Measurements from ENCODE around the gene HDAC5. TPM values are rescaled to one million over a fixed set of nuclear protein-coding genes. Genes with fewer than 3 reads are reported as not detected.

HDAC5 gene
- polyA plus RNA-seq, 4 donors = 10.1 to 39.9 (median 17.3) TPM

GRCh38 chr17:44079877-44080821 is 43.3 kb downstream of the HDAC5 start:
- WGBS, 3 donors = 84 to 88% (median 85%) methylated on average over 18 of the region's 18 CpGs
- FAIRE-seq = no peak
- peaks cover 3 to 93% (median 6%) of the 10 kb centered on the region in 3 donors for H3K36me3 ChIP-seq (ENCODE audit: control insufficient read depth in 3 of 3, insufficient read depth in 2 of 3, low read depth in 1 of 3, low read length in 3 of 3)

GRCh38 chr17:44078412-44078811 is 45.0 kb downstream of the HDAC5 start:
- Histone ChIP-seq H3K4me3 (ENCODE audit: low read depth in 1 of 3, low read length in 3 of 3) (no peak overlapping the region), H3K9me3 (ENCODE audit: control insufficient read depth in 2 of 2, insufficient read depth in 1 of 2, low read depth in 1 of 2, low read length in 1 of 2) (no peaks in the 10 kb centered on the region), H3K4me1 (ENCODE audit: control insufficient read depth in 3 of 3, insufficient read depth in 2 of 3, low read depth in 1 of 3, low read length in 2 of 3) (no peaks in the 10 kb centered on the region), H3K27me3 (ENCODE audit: control insufficient read depth in 3 of 3, insufficient read depth in 3 of 3, low read length in 3 of 3) (no peaks in the 10 kb centered on the region), H3K27ac (ENCODE audit: low read depth in 1 of 3, low read length in 2 of 3) (no peak overlapping the region), H3K36me3 (ENCODE audit: control insufficient read depth in 3 of 3, insufficient read depth in 2 of 3, low read depth in 1 of 3, low read length in 3 of 3) (peaks cover 3 to 93% (median 5%) of the 10 kb centered on the region in 3 donors)
- 92 to 93% (median 93%) methylated on average over 19 of the region's 19 CpGs for WGBS, 3 donors
- FAIRE-seq (no peak), DNase-seq (no peak)

More at GRCh38 chr17:44079877-44080821, 43.3 kb downstream of the HDAC5 start:
- Histone ChIP-seq H3K27ac (ENCODE audit: low read depth in 1 of 3, low read length in 2 of 3) (no peak overlapping the region), H3K4me1 (ENCODE audit: control insufficient read depth in 3 of 3, insufficient read depth in 2 of 3, low read depth in 1 of 3, low read length in 2 of 3) (no peaks in the 10 kb centered on the region), H3K4me3 (ENCODE audit: low read depth in 1 of 3, low read length in 3 of 3) (no peak overlapping the region), H3K9me3 (ENCODE audit: control insufficient read depth in 2 of 2, insufficient read depth in 1 of 2, low read depth in 1 of 2, low read length in 1 of 2) (no peaks in the 10 kb centered on the region), H3K27me3 (ENCODE audit: control insufficient read depth in 3 of 3, insufficient read depth in 3 of 3, low read length in 3 of 3) (no peaks in the 10 kb centered on the region)
- DNase-seq = no peak

- H3K27ac ChIP-seq (ENCODE audit: low read depth in 1 of 3, low read length in 2 of 3) = no peak overlapping the region
- WGBS, 3 donors = 62 to 76% (median 71%) methylated on average over 3 to 4 of the region's 4 CpGs
- DNase-seq (no peak), FAIRE-seq (no peak)
- H3K4me3 ChIP-seq (ENCODE audit: low read depth in 1 of 3, low read length in 3 of 3) = no peak overlapping the region
- H3K36me3 ChIP-seq (ENCODE audit: control insufficient read depth in 3 of 3, insufficient read depth in 2 of 3, low read depth in 1 of 3, low read length in 3 of 3) = peaks cover 3 to 92% (median 4%) of the 10 kb centered on the region in 3 donors
- no peaks in the 10 kb centered on the region for H3K27me3 ChIP-seq (ENCODE audit: control insufficient read depth in 3 of 3, insufficient read depth in 3 of 3, low read length in 3 of 3)
- H3K9me3 ChIP-seq (ENCODE audit: control insufficient read depth in 2 of 2, insufficient read depth in 1 of 2, low read depth in 1 of 2, low read length in 1 of 2) = no peaks in the 10 kb centered on the region
- no peaks in the 10 kb centered on the region for H3K4me1 ChIP-seq (ENCODE audit: control insufficient read depth in 3 of 3, insufficient read depth in 2 of 3, low read depth in 1 of 3, low read length in 2 of 3)
Measured at GRCh38 chr17:44077595-44077909, 45.9 kb downstream of the HDAC5 start.

GRCh38 chr17:44076716-44077594 is 46.5 kb downstream of the HDAC5 start:
- Histone ChIP-seq H3K27ac (ENCODE audit: low read depth in 1 of 3, low read length in 2 of 3) (no peak overlapping the region), H3K4me3 (ENCODE audit: low read depth in 1 of 3, low read length in 3 of 3) (no peak overlapping the region), H3K27me3 (ENCODE audit: control insufficient read depth in 3 of 3, insufficient read depth in 3 of 3, low read length in 3 of 3) (no peaks in the 10 kb centered on the region), H3K4me1 (ENCODE audit: control insufficient read depth in 3 of 3, insufficient read depth in 2 of 3, low read depth in 1 of 3, low read length in 2 of 3) (peaks cover 0 to 2% (median 0%) of the 10 kb centered on the region in 3 donors), H3K36me3 (ENCODE audit: control insufficient read depth in 3 of 3, insufficient read depth in 2 of 3, low read depth in 1 of 3, low read length in 3 of 3) (peaks cover 3 to 86% (median 4%) of the 10 kb centered on the region in 3 donors), H3K9me3 (ENCODE audit: control insufficient read depth in 2 of 2, insufficient read depth in 1 of 2, low read depth in 1 of 2, low read length in 1 of 2) (no peaks in the 10 kb centered on the region)
- DNase-seq (no peak), FAIRE-seq (no peak)
- 72 to 82% (median 78%) methylated on average over 6 of the region's 6 CpGs for WGBS, 3 donors

GRCh38 chr17:44075598-44076293 is 47.7 kb downstream of the HDAC5 start:
- DNase-seq (no peak), FAIRE-seq (no peak)
- Histone ChIP-seq H3K36me3 (ENCODE audit: control insufficient read depth in 3 of 3, insufficient read depth in 2 of 3, low read depth in 1 of 3, low read length in 3 of 3) (peaks cover 3 to 77% (median 4%) of the 10 kb centered on the region in 3 donors), H3K27me3 (ENCODE audit: control insufficient read depth in 3 of 3, insufficient read depth in 3 of 3, low read length in 3 of 3) (no peaks in the 10 kb centered on the region), H3K4me3 (ENCODE audit: low read depth in 1 of 3, low read length in 3 of 3) (no peak overlapping the region), H3K9me3 (ENCODE audit: control insufficient read depth in 2 of 2, insufficient read depth in 1 of 2, low read depth in 1 of 2, low read length in 1 of 2) (no peaks in the 10 kb centered on the region), H3K4me1 (ENCODE audit: control insufficient read depth in 3 of 3, insufficient read depth in 2 of 3, low read depth in 1 of 3, low read length in 2 of 3) (peaks cover 0 to 8% (median 0%) of the 10 kb centered on the region in 3 donors), H3K27ac (ENCODE audit: low read depth in 1 of 3, low read length in 2 of 3) (no peak overlapping the region)
- 84 to 94% (median 86%) methylated on average over 10 of the region's 10 CpGs for WGBS, 3 donors

- no peak for DNase-seq
- H3K36me3 ChIP-seq (ENCODE audit: control insufficient read depth in 3 of 3, insufficient read depth in 2 of 3, low read depth in 1 of 3, low read length in 3 of 3) = peaks cover 0 to 69% (median 4%) of the 10 kb centered on the region in 3 donors
- H3K27ac ChIP-seq (ENCODE audit: low read depth in 1 of 3, low read length in 2 of 3) = no peak overlapping the region
- no peak for FAIRE-seq
- 92 to 94% (median 93%) methylated on average over 8 to 9 of the region's 9 CpGs for WGBS, 3 donors
- no peaks in the 10 kb centered on the region for H3K27me3 ChIP-seq (ENCODE audit: control insufficient read depth in 3 of 3, insufficient read depth in 3 of 3, low read length in 3 of 3)
- peaks cover 0 to 11% (median 0%) of the 10 kb centered on the region in 3 donors for H3K4me1 ChIP-seq (ENCODE audit: control insufficient read depth in 3 of 3, insufficient read depth in 2 of 3, low read depth in 1 of 3, low read length in 2 of 3)
- no peaks in the 10 kb centered on the region for H3K9me3 ChIP-seq (ENCODE audit: control insufficient read depth in 2 of 2, insufficient read depth in 1 of 2, low read depth in 1 of 2, low read length in 1 of 2)
- no peak overlapping the region for H3K4me3 ChIP-seq (ENCODE audit: low read depth in 1 of 3, low read length in 3 of 3)
Measured at GRCh38 chr17:44074911-44075285, 48.5 kb downstream of the HDAC5 start.

GRCh38 chr17:44074231-44074910 is 49.1 kb downstream of the HDAC5 start:
- H3K4me1 ChIP-seq (ENCODE audit: control insufficient read depth in 3 of 3, insufficient read depth in 2 of 3, low read depth in 1 of 3, low read length in 2 of 3) = peaks cover 0 to 13% (median 0%) of the 10 kb centered on the region in 3 donors
- no peak for FAIRE-seq
- no peak for DNase-seq
- no peaks in the 10 kb centered on the region for H3K9me3 ChIP-seq (ENCODE audit: control insufficient read depth in 2 of 2, insufficient read depth in 1 of 2, low read depth in 1 of 2, low read length in 1 of 2)
- H3K4me3 ChIP-seq (ENCODE audit: low read depth in 1 of 3, low read length in 3 of 3) = no peak overlapping the region
- H3K27ac ChIP-seq (ENCODE audit: low read depth in 1 of 3, low read length in 2 of 3) = no peak overlapping the region
- peaks cover 0 to 66% (median 4%) of the 10 kb centered on the region in 3 donors for H3K36me3 ChIP-seq (ENCODE audit: control insufficient read depth in 3 of 3, insufficient read depth in 2 of 3, low read depth in 1 of 3, low read length in 3 of 3)
- 83 to 85% (median 85%) methylated on average over 9 of the region's 9 CpGs for WGBS, 3 donors
- no peaks in the 10 kb centered on the region for H3K27me3 ChIP-seq (ENCODE audit: control insufficient read depth in 3 of 3, insufficient read depth in 3 of 3, low read length in 3 of 3)
